HG03520 (cell line): ENCODE measurements around the gene DPF3.

Experiments used
- ATAC-seq: cut with Tn5 transposase; IDR thresholded peaks from one replicate; pipeline ENCODE4 v1.9.1; 2021; ENCODE audit warnings: mild to moderate bottlenecking, moderate library complexity; ENCODE audit not compliant: unreplicated experiment

The DPF3 gene

DNA sequence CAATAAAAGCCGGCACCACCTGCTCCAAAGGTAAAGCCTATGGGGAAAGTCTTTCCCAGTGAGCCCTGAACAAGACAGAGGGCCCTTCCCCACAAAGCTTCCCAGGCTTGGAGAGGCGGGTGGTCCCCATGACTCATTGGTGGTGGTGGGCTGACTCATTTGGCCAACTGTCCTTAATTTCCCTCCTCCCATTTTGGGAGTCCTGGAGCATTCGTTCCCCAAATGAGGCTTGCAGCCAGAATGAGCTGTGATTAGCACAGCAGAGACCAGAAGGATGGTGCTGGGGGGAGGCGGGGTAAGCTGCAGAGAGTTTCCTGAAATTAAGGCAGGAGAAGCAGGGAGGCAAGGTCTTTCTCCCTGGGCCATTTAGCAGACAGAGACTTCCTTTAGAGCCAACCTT is 241.7 kb downstream of the DPF3 start:
- no peak for ATAC-seq

DNA sequence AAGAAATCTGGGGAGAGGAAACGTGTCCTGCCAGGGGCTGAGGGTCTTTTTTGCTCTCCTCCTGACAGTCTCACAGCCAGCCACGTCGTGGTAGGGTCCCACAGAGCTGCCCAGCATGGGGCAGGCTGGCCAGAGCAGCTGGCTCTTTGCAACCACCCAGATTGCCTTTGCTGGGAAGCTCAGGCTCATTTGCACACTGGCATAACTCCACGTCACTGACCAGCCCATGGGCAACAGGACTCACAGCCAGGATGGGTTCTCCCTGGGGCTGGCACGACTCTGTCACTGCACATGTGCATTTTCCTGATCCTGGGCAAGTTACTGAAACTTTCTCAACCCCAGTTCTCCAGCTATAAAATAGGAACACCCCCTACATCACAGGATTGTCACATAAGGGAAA is 242.2 kb downstream of the DPF3 start:
- no peak for ATAC-seq

DNA sequence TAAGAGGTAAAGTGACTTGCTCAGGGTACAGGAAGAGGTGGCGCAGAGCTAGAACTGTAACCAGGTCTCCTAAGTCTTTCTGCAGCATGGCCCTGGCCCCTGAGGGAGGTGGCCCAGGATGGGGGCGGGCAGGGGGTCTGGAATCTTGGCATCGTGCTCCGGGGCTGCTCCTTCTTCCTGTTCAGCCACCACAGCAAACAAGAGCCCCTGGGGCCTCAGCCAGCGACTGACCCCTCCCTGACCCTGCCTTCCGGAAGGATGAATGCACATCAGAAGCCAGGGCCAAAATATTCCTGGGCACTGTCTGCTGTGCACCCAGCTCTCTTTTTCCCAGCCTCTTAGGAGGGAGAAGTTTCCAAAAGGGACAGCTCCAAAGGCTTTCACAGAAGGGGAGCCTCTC is 242.8 kb downstream of the DPF3 start:
- no peak for ATAC-seq

DNA sequence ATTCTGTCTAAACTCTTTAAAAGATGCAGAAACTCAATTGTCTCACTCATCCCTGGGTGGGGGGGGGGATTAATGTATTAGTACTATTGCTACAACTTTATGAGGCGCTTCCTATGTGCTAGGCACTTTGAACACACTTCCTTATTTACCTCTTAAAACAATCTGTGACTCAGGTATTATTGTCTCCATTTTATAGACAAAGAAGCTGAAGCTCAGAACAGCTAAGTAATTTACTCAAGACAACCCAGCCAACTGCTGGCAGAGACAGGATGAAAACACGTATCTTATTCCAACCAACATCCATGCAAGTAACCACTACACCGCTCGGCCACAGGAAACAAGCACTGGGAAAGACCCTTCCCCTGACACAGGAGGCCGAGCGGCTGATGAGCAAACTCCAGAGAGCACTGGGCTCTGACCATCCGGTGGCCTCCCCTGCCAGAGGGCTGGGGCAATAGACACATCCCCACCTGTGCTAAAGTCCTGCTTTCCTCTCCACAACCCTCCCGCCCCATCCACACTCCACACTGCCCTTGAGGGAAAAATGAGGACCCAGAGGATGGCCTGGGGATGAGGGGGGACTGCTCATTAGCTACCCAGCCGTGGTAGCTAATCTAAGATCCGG is 244.2 kb downstream of the DPF3 start:
- ATAC-seq = no peak

DNA sequence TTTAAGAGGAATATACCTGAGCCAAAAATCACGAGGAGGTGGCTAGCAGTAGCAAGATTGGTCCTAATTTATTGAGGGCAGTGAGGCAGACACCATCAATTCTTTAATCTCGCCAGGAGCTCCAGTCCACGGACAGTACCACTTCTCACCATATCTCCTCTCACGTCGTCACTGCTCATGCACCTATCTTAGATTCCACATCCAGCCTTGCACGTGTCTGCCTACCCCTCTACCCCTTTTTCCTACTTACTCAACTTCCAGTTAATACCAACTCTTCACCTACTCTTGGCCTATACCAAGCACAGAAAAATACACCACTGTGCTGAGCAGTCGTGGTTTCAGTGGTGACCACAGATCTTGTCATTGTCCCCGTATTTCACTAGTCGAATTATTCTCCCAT is 246.1 kb downstream of the DPF3 start:
- no peak for ATAC-seq

DNA sequence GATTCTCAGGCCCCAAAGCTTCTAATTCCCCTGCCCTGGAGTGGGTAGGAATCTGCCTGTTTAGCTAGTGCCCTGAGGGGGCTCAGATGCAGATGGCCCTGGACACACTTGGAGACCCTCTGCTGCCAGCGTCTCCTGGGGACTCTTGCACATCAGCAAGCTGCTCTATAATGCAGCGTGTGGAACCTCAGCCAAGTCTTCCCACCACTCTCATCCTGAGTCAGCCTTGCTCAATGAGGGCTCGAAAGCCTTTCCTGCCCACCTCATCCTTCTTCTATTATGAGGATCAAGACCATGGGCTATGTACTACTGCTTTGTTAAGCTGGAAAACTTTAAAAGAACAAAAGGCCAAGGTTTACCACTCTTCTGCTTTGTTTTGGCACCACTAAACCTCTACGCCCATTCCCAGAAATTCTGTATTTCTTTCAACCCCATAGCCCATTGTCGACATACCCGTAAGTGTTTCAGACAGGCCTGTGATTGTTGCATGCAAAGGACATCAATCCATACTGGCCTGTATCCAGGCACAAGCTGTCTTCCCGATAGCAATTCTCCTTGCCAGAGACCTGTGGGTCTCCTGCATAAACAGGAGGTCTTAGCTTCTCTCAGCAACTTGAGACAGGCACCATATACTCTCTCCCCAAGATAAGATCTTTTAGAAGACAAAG is 246.9 kb downstream of the DPF3 start:
- ATAC-seq = no peak

DNA sequence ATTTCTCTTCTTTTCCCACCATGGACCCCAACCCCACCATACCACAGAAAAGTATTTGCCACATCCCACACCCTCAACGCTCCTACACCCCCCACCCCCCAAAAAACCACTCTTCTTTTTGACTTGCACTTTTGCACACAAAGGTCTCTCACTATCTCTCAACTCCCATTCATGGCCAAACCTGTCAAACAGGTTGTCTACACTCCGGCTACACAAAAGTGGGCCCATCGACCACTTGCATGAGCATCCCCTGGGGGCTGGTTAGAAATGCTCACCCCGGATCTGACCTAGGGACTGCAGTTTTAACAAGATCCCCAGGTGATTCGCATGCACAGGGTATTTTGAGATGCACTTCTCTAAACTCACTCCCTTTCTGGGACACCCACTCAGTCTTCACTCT is 248.2 kb downstream of the DPF3 start:
- ATAC-seq = no peak

DNA sequence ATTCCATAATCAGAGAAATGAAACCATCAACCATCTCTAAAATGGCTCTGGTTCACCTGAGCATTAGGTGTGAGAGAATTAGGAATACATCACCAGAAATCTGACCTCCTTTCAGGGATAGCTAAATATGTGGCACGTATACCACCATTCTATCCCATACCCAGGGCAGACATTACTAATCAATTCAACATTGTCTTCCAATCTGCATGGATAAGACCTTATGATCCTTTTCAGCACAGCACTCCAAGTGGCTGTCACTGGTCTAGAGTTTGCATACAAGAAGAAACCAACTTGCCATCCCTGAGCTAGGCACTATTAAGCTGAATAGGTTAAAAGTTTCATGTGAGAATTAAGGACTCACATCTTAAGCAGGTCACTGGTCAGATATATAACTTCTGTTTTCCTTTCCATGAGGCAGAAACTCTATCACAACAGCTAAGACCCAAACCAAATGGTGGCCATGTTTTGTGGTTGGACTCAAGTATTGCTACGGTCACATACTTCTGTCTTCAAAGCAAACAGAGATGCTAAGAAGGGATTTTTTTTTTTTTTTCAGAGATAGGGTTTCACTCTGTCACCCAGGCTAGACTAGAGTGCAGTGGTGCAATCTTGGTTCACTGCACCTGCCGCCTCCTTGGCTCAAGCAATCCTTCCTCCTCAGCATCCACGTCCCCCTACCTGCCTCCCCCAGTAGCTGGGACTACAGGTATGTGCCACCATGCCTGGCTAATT is 249.0 kb downstream of the DPF3 start:
- ATAC-seq = no peak

DNA sequence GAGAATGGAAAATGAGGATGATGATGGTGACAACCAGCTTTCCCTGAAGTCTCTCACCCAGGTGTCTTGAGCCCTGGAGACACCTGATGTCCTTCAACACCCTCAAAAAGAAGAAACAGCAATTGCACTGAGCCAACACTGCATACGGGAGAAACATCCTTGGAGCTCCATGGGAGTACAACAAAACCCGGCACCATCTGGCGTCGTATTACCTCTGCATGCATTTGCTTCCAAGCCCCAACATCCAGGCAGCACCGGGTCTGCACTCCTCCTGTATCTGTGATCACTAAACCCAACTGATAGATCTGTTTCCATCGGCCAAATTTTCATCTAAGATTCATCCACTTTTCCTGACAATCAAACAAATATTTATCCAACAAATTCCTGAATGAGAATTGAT is 249.9 kb downstream of the DPF3 start:
- ATAC-seq = no peak

DNA sequence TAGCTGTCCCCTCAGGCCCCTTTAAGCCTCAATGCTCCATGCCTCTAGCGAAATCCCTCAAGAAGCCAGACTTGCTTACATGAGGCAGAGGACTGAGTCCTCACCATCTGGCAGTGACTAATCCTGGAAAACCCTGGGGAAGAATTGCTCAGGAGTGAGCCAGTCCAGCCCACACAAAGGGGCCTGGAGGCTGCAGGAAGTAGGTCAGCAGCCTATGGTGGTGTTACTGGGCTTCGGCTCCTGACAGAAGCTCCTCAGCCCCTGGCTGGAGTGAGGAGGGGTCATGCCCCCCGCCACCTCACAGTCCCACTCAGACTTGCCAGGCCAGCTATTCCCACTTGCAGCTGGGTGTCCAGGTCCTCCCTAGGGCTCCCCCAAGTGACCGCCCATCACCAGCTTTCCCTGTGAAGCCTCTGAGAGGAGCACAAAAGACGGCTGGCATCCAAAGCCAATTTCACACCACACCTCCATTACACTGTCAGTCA is 250.5 kb downstream of the DPF3 start:
- no peak for ATAC-seq

DNA sequence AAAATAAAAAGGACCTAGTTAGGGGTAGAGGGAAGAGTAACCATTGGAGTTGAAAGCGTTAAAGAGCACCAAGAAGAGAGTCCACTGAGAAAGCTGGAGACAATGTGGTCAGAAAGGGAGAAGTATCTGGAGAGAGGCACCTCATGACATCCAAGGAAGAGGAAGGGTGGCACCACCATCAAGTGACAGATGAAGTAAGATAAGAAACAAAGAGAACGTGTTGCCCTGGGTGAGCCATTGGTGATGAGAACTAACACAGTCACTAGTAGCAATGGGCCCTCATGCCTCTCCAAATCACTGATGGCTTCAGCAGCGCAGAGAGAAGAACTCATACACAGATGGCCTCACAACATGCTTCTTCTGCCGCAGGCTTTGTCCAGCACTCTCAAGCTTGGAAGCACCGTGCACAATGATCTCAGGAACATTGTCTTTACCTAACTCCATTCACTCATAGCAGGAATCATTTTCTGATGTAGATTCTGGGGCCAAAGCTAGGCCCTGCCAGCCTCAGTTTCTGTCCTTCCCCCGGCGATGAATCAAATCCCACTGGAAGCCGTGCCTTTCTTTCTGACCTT is 252.9 kb downstream of the DPF3 start:
- no peak for ATAC-seq

DNA sequence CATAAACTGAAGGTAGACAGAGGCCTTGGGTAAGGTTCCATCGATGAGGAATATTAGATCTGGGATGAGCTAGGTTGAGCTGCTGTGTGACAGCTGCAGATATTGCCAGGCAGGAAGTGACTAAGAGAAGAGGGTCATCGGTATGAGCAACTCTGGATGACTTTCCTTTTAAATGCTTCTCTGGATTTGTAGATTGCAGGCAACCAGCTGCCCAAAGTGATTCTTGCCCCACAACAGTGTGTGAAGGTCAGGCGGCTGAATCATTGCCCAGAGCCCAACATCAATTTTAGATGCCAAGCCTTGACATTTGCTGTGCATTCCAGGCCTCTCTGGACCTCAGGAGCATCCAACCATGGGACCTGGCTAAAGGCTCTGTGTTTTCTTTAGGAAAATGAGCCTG is 255.9 kb downstream of the DPF3 start:
- no peak for ATAC-seq

DNA sequence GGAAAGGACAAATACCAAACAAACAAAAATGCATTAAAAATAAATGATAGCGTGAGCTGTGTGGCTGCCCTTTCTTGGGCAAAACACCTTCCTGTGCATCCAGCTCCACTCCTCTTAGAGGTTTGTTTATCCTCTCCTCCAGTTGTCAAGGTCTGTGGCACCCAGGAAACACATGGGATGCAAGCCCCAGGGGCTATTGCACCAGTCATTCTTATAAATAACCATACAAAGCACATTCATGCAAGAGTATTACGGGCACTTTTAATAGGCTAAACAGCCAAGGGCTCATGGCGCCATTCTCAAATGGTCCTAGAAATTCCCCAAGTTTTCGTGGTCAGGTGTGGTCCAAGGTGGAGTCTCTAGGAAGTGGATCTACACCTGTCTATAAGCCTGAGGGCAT is 257.0 kb downstream of the DPF3 start:
- ATAC-seq = no peak

DNA sequence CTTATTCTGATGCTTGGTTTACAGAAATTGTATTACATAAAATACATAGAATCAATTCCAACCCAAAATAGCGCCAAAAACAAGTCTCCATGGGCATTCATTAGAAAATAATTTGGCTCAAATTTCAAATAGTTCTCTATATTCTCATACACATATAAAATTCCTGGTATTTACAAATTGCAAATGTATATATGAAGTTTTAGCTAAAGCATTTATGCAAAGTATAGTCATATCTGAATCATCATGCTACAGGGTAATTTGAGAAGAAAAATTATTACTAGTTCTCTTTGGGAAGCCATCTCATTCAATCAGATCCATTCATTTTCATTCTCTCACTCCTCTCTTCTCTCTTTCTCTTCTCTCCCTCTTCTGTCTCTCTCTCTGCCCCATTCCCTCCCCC is 257.8 kb downstream of the DPF3 start:
- ATAC-seq = no peak

DNA sequence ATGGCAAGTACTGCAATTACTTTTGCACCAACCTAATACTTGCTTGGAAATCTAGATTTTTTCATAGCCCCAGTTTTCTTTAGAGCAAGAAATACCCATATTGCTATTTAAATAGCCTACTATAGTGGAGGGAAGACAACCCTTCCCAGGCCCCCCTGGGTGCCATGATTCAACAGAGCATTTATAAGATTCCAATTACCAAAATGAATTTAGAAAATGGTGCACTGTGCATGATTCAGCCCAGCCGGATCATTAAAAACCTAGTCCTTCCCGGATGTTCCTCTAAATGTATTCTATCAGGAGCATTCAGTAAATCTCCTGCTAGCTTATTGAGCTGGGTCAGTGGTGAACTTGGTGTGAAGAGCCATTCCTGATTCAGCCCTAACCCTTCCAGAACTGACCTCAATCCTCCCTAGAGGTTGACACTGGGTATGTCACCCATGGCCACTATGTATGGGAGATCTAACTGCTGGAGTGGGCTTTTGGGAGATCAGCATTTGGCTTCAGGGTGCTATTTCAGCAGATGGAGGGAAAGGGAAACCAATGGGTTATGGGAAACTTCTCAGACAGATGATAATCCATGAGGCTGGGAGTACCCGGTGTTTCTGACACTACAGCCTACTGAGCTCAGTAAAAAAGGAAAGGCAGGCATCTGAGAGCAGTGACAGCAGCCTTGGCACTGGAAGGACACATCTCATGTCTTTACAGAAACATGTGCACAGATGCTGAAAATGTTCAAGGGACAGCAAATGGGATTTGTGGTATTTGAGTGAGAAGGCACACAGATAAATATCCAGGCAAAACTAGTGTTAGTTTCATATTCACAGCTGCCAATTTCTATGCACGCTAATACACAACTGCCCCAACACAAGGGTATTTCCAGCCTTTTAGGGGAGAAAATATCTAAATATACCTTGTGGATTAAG is 258.9 kb downstream of the DPF3 start:
- ATAC-seq = no peak

DNA sequence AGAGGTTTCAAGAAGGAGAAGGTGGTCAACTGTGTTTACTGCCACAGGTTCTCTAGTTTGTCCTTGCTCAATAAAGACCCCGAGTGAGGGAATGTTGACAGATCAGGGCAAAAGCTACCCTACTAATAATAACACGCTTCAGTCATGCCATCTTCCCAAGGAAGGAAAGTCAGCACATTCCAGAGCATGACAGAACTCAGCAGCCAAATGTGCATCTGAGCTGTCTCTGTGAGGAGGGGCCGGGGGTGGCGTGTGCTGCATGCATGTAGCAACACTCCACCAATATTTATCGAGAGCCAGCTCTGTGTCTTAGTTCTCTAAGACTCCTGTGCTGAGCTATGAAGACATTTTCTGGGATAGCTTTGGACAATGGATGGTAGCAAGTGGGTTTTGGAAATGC is 260.4 kb downstream of the DPF3 start:
- ATAC-seq = no peak

DNA sequence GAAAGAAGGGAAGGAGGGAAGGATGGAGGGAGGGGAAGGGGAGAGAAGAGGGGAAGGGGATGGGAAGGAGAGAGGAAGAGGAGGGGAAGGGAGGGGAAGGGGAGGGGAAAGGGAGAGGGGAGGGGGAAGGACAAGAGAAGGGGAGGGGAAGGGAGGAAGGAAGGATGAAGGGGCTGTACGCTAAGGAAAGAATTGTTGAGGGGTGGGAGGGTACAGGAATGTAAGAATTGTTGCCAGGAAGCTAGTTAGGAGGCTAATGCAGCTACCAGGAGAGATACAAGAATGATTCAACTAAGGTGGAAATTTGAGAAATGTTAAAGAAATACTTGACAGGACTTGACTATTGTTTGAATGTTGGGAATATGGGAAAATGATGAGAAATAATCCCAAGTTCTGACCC is 261.2 kb downstream of the DPF3 start:
- ATAC-seq = no peak

DNA sequence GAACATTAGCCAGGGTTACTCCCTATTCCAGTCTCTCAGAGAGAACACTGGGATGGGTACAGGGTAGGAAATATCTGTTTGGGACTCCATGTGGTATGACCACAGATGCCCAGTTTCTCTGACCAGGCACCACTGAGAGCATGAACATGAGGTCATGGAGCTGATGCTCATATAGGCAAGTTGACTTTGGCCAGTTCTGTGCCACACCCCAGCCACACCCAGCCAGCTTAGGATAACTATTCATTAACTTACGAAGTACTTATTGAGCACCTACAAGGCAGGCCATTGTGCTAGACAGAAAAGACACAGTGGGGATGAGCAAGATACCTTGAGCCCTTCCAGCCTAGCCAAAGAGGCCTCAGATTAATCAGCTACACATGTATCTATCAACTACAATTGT is 262.5 kb downstream of the DPF3 start:
- ATAC-seq = no peak

DNA sequence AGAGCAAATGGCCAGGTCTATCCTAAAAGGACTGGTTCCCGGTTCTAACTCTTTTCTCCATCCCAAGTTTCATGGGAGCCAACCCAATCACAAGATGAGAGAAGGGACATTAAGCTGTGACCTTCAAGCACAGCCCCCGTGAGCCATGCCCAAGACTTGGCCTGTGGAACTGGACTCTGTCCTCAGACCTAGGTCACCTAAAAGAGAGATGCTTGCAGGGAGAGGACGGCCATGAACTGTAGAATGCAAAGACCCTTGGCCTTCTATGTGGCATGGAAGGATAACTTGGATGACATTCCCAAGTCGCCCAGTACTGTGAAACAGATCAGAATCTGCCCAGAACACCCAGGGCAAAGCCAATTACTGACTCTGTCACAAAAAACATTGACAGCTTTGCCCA is 263.5 kb downstream of the DPF3 start:
- no peak for ATAC-seq

DNA sequence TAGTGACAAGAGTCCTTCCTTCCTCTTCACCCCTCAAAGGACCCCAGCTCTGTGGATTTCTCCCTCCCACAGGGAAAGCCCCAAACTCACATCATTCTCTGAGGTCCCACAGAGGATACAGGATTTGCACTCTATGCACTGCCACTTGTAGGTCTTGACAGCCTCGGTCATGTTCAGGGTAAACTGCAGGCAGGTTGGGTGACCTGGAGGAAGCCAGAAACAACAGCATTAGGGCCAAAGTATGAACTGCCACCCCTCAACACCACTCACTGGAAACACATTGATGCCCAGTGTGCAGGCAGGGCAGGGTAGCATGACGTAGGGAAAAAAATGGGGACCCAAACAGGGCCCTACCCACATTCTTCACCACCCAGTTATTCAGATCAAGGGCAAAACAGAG is 264.4 kb downstream of the DPF3 start:
- ATAC-seq = no peak

DNA sequence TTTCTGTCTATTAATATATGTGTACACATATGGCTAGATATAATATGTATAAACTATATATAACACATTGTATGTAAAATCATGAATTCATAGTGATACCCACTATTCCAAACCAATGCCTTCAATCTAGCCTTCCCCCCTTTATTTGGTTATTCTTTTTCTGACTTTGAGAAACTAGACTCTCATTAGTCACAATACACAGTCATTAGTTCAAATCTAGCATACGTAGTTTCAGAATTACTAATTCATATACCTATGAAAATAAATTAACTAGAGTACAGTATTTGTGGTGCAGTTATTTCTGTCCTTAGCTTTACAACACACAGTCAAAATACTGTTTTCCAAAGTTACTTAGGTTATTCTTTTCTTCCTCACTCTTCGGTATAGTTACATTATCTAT is 268.2 kb downstream of the DPF3 start:
- no peak for ATAC-seq
